Nephron (organoid): Measurements from ENCODE around the gene KCTD5.

Experiments used
- H3K27ac Mint-ChIP-seq, 3 experiments: 2 replicates each; pipeline ENCODE4 v1.8.0; 2020; ENCODE audit warnings: mixed read lengths in 3 of 3, mild to moderate bottlenecking in 2 of 3, moderate library complexity in 1 of 3
- H3K27me3 Mint-ChIP-seq: 2 replicates; pipeline ENCODE4 v1.8.0; 2021; ENCODE audit warnings: low read depth, mild to moderate bottlenecking, moderate library complexity, mixed read lengths
- H3K36me3 Mint-ChIP-seq: 2 replicates; pipeline ENCODE4 v1.8.0; 2020; ENCODE audit warnings: low read depth, mixed read lengths
- H3K4me1 Mint-ChIP-seq: 2 replicates; pipeline ENCODE4 v1.8.0; 2020; ENCODE audit warnings: mixed read lengths
- H3K4me3 Mint-ChIP-seq, 3 experiments: 2 replicates each; pipeline ENCODE4 v1.8.0; 2020; ENCODE audit warnings: mild to moderate bottlenecking in 3 of 3, mixed read lengths in 3 of 3, moderate library complexity in 2 of 3
- H3K9me3 Mint-ChIP-seq: 2 replicates; pipeline ENCODE4 v1.8.0; 2020; ENCODE audit warnings: mixed read lengths
- TF ChIP-seq, protein P1 (sequence below), 3 experiments: fragments of 200-600 bp; sonication (generic); IDR thresholded peaks; one replicate each; pipeline ENCODE4 v1.5.0; 2021; ENCODE audit warnings: antibody characterized with exemption in 3 of 3; ENCODE audit not compliant: unreplicated experiment in 3 of 3

Gene KCTD5

DNA sequence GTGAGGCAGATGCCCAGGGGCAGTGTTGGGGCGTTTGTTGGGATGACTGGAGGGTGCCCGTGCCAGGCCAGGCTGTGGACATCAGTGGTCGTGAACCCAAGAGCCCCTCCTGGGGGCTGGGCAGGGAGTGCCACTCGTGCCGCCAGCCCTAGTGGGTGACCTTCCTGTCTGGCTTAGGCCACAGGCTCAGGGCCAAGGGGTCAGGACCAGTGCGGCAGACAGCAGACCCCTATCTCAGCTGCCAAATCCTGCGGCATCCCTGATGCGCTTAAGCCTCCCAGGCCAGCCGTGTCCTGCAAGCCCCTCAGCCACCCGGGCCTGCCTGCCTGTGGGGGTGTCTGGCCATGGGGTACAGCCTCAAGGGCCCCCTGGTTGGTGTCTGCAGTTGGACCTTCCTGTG, 23.0 kb downstream of the KCTD5 start:
- Mint-ChIP-seq H3K36me3 (peaks cover 3% of the 10 kb centered on the region), H3K4me1 (no peaks in the 10 kb centered on the region), H3K9me3 (no peaks in the 10 kb centered on the region), H3K4me3 (no peak overlapping the region), H3K27ac (no peak overlapping the region), H3K27me3 (no peaks in the 10 kb centered on the region)
- TF ChIP-seq, protein P1, sequence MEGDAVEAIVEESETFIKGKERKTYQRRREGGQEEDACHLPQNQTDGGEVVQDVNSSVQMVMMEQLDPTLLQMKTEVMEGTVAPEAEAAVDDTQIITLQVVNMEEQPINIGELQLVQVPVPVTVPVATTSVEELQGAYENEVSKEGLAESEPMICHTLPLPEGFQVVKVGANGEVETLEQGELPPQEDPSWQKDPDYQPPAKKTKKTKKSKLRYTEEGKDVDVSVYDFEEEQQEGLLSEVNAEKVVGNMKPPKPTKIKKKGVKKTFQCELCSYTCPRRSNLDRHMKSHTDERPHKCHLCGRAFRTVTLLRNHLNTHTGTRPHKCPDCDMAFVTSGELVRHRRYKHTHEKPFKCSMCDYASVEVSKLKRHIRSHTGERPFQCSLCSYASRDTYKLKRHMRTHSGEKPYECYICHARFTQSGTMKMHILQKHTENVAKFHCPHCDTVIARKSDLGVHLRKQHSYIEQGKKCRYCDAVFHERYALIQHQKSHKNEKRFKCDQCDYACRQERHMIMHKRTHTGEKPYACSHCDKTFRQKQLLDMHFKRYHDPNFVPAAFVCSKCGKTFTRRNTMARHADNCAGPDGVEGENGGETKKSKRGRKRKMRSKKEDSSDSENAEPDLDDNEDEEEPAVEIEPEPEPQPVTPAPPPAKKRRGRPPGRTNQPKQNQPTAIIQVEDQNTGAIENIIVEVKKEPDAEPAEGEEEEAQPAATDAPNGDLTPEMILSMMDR (IDR thresholded peaks at IDR 0.05; ENCODE audit: unreplicated experiment in 3 of 3) = no peak

DNA sequence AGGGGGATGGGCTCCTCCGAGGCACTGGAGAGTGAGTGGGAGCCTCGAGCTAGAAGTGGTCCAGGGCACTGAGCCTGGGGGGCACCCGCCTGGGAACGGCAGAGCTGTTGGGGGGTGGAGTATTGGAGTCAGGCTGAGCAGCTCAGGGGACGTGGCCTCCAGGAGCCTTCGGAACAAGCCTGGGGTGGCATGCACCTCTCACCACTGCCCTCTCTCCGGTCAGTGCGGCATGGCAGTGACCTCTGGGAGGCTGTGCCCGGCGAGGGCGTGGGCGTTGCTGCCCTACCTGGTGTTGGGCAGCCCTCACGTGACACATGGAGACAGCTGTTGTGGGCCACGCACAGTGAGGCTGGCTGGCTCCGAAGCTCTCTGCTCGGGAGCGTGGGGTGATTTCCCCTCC, 23.8 kb downstream of the KCTD5 start:
- no peaks in the 10 kb centered on the region for H3K27me3 Mint-ChIP-seq
- no peak overlapping the region for H3K4me3 Mint-ChIP-seq
- H3K36me3 Mint-ChIP-seq = peaks cover 3% of the 10 kb centered on the region
- H3K9me3 Mint-ChIP-seq = no peaks in the 10 kb centered on the region
- no peak overlapping the region for H3K27ac Mint-ChIP-seq
- TF ChIP-seq, protein P1 (IDR thresholded peaks at IDR 0.05; ENCODE audit: unreplicated experiment in 3 of 3) = no peak
- H3K4me1 Mint-ChIP-seq = no peaks in the 10 kb centered on the region

DNA sequence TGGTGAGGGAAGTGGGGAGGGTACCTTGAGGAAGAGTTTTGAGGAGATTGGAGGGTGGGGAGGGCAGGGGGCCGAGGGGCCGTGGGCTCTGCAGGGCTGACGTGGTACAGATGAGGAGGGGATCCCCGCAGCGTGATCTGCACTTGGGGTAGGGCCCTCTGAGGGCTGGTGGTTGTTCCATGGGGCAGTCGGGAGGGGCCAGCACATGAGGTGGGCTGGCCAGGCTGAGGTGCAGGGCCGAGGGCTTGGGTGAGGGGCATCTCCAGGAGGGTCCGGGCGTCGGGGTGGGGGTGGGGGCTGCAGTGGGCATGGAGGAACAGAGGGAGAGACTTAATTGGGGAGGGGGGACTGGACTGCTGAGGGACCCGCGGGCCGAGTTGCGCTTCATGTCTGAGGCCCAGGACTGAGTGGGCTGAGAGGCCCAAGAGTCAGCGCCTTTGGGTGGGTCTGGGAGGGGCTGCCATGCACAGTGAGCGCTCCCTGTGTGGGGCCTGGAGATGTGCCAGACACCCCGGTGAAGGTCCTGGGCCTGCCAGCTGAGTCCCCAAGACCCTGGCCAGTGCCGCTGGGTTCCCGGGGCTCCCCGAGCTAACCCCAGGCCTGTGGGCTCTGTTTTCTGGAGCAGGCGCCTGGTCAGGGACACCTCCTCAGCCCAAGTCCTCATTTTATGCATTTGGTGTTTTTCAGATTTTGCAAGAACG, 24.4 kb downstream of the KCTD5 start:
- no peak overlapping the region for H3K4me3 Mint-ChIP-seq
- no peak overlapping the region for H3K27ac Mint-ChIP-seq
- H3K9me3 Mint-ChIP-seq = no peaks in the 10 kb centered on the region
- no peaks in the 10 kb centered on the region for H3K4me1 Mint-ChIP-seq
- H3K27me3 Mint-ChIP-seq = no peaks in the 10 kb centered on the region
- TF ChIP-seq, protein P1 (IDR thresholded peaks at IDR 0.05; ENCODE audit: unreplicated experiment in 3 of 3) = no peak
- H3K36me3 Mint-ChIP-seq = peaks cover 3% of the 10 kb centered on the region

DNA sequence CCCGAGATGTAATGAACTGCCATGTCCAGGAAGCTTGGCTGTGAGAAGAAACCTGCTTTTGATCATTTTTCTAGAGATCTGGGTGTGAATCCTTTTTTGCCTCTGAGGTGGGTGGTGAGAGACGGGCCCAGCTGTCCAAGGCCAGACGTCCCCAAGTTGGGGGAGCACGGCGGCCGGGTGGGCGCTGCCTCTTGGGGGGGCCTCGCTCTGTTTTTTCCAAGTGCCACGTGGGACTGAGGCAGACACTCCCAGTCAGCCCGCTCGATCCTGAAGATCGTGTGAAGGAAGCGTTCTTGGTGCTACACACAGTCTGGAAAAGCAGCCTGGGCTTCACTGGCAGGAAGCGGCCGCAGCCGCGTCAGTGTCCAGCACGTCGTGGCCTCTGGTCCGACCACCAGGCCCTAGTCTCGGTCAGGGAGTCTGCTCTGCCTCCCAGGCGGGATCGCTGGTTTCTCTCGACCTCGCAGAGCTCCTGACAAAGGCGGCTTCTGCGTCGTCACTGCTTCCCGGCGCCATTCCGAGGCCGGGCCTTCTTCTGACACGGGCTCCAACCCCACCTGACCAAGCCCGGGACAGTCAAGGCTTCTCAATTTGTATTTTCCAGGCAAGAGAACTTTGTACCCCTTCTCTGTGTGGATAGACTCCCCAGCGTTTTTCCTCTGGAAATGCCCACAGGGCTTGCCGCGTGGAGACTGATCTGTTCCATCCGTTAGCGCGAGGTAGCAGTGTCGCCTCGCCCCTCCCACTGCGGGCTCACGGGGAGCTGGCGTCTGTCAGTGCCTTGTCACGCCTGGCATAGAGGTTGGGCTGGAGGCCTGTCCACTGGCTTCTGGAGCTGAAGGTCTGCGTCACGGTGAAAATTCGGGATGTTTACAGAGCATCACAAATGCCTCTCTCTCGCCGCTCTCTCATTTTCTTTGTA, 25.3 kb downstream of the KCTD5 start:
- Mint-ChIP-seq H3K27me3 (no peaks in the 10 kb centered on the region), H3K9me3 (no peaks in the 10 kb centered on the region), H3K4me1 (no peaks in the 10 kb centered on the region), H3K36me3 (peaks cover 3% of the 10 kb centered on the region), H3K4me3 (no peak overlapping the region), H3K27ac (no peak overlapping the region)
- TF ChIP-seq, protein P1 (IDR thresholded peaks at IDR 0.05; ENCODE audit: unreplicated experiment in 3 of 3) = no peak

DNA sequence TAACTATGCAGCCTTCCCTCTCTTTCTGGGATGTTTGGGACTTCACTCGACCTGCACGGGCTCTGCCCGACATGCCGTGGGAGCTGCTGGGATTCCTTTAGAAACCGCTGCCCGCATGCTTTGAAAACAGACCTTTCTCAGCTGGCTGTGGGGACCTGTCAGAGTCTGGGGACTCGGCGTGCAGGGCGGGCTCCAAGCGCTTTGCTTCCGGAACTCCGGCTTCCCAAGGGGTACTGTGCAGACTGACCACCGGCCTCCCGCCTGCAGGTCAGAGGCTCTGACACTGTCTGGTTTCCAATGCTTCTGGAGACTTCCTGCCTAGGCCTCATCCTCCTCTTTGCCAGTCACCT, 25.9 kb downstream of the KCTD5 start:
- Mint-ChIP-seq H3K4me1 (no peaks in the 10 kb centered on the region), H3K9me3 (no peaks in the 10 kb centered on the region), H3K27ac (no peak overlapping the region), H3K27me3 (no peaks in the 10 kb centered on the region), H3K36me3 (peaks cover 3% of the 10 kb centered on the region), H3K4me3 (no peak overlapping the region)
- TF ChIP-seq, protein P1 (IDR thresholded peaks at IDR 0.05; ENCODE audit: unreplicated experiment in 3 of 3) = no peak
